Ascending aorta (tissue), 2 donors: ENCODE measurements around the gene PREP. TPM values are rescaled to one million over a fixed set of nuclear protein-coding genes. Genes with fewer than 3 reads are reported as not detected.
"Not testable (repeated sequence)": the region's sequence is repeated elsewhere in the genome, so short reads cannot be mapped to it uniquely, and the experiment has no call there.

ENCODE experiments used
- DNase-seq, 2 donors: peaks; one replicate each; pipeline ENCODE4 v3.0.0-alpha.2; 2019; ENCODE audit warnings: low spot score in 2 of 2
- H3K27ac ChIP-seq, 2 donors: fragments of 200-600 bp; sonication (generic); one replicate each; pipeline ENCODE4 v1.5.1; 2016 to 2017; ENCODE audit warnings: mild to moderate bottlenecking in 1 of 2
- H3K27me3 ChIP-seq: fragments of 200-600 bp; sonication (generic); one replicate; pipeline ENCODE4 v1.5.1; 2017
- H3K36me3 ChIP-seq, 2 donors: fragments of 200-600 bp; sonication (generic); one replicate each; pipeline ENCODE4 v1.5.1; 2016
- H3K4me1 ChIP-seq, 2 donors: fragments of 200-600 bp; sonication (generic); one replicate each; pipeline ENCODE4 v1.5.1; 2016 to 2017; ENCODE audit warnings: mild to moderate bottlenecking in 1 of 2
- H3K4me3 ChIP-seq, 2 donors: fragments of 200-600 bp; sonication (generic); one replicate each; pipeline ENCODE4 v1.5.1; 2016 to 2017; ENCODE audit warnings: mild to moderate bottlenecking in 1 of 2
- H3K9me3 ChIP-seq, 2 donors: fragments of 200-600 bp; sonication (generic); one replicate each; pipeline ENCODE4 v1.5.1; 2016
- CTCF ChIP-seq, 3 experiments: fragments of 200-600 bp in 2 of 3; fragments of 450-650 bp in 1 of 3; sonication (generic) in 2 of 3; IDR thresholded peaks; one replicate each; pipeline ENCODE4 v1.5.1; 2016 to 2019; ENCODE audit warnings: antibody characterized with exemption in 3 of 3, mild to moderate bottlenecking in 1 of 3, moderate library complexity in 1 of 3
- intact Hi-C: fragments of 100-400 bp; cut with DNase I; formaldehyde crosslinking; loops from one replicate; pipeline ENCODE4 v1.15.1; 2023
- total RNA-seq: library from RNA; depleted of rRNA; stranded (reverse); fragments of >200 nt; gene quantifications from one replicate; pipeline ENCODE4 v1.1.0, GENCODE V29; 2016

PREP gene
- total RNA-seq, 1 donor from 2014 or later: 5.1 TPM

DNA sequence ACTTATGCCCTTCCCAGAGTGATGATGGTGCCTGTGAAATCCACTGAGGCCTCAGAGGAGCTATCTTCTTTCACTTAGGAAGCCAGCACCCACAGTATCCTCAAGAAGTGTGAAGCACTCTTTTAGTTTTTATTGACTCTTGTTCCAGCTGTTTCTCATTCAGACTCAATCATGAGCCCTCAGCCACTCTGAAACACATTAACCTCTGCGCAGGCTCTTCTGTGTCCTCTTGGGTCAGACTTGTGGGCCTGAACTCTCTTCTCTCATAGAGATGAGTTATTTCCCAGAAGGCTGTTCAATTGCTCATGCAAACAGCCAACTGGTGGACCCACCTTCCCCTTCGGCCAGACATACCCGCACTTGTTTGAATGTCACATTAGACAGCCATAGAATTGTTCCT is 27.8 kb upstream of the PREP start:
- H3K27ac ChIP-seq: no peak overlapping the region
- H3K27me3 ChIP-seq: no peaks in the 10 kb centered on the region
- no peak for DNase-seq
- no peaks in the 10 kb centered on the region for H3K4me1 ChIP-seq
- no peak for TF ChIP-seq CTCF (IDR thresholded peaks at IDR 0.05)
- no peaks in the 10 kb centered on the region for H3K9me3 ChIP-seq
- H3K36me3 ChIP-seq: no peaks in the 10 kb centered on the region
- H3K4me3 ChIP-seq: no peak overlapping the region
- intact Hi-C loops: loop anchor here (2.0 kb wide), 1 partner anchor 1136 kb away; no protein-coding TSS in a partner anchor

- Histone ChIP-seq H3K4me1 (no peaks in the 10 kb centered on the region), H3K27ac (no peak overlapping the region), H3K27me3 (no peaks in the 10 kb centered on the region), H3K36me3 (no peaks in the 10 kb centered on the region), H3K4me3 (no peak overlapping the region), H3K9me3 (no peaks in the 10 kb centered on the region)
- DNase-seq: no peak
- no peak for TF ChIP-seq CTCF (IDR thresholded peaks at IDR 0.05)
- intact Hi-C loops: loop anchor here (2.0 kb wide), 1 partner anchor 1137 kb away; no protein-coding TSS in a partner anchor
Measured at GRCh38 chr6:105429676-105430075, 26.8 kb upstream of the PREP start.

DNA sequence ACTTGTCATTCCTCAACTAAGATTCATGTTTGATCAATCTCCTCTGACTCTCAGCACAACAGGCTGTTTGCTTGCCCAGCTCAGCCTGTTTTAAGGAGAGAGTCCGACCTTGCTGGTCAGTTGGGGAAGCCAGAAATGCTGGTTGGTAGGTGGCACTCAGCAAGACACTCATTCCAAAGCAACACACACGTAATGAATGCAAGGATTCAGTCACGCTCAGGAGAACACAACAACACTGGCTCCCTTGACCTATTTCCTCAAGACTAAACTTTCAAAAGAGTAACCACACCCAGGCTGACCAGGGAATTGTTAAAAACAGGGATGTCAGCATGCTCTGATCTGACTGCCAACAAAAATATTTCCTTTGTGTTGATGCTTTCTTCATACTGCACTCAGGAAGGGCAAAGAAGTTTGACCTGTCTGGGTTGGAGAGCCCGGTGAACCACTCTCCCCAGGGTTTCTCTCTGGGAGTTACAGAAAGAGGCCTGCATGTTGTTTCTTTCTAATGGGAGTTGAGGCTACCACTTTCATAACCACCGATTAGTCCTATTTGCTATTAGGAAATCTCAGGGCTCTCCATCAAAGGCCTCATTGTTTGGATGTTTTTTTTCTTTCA is 25.6 kb upstream of the PREP start:
- intact Hi-C loops: no loop called here

GRCh38 chr6:105424175-105424783 is 21.4 kb upstream of the PREP start:
- TF ChIP-seq CTCF (IDR thresholded peaks at IDR 0.05): peak; percentile 28 to 58 (median 51)
- H3K27ac ChIP-seq: no peak overlapping the region
- H3K4me1 ChIP-seq: no peaks in the 10 kb centered on the region
- no peak overlapping the region for H3K4me3 ChIP-seq
- no peaks in the 10 kb centered on the region for H3K27me3 ChIP-seq
- no peaks in the 10 kb centered on the region for H3K9me3 ChIP-seq
- intact Hi-C loops: no loop called here
- H3K36me3 ChIP-seq: no peaks in the 10 kb centered on the region
- DNase-seq: peak in 1 of 2 donors; percentile 67

More for the DNA sequence above, 25.6 kb upstream of the PREP start:
- H3K27me3 ChIP-seq: no peaks in the 10 kb centered on the region
- H3K36me3 ChIP-seq: no peaks in the 10 kb centered on the region
- no peak for TF ChIP-seq CTCF (IDR thresholded peaks at IDR 0.05)
- H3K4me1 ChIP-seq: no peaks in the 10 kb centered on the region
- no peak overlapping the region for H3K4me3 ChIP-seq
- no peak for DNase-seq
- no peaks in the 10 kb centered on the region for H3K9me3 ChIP-seq
- no peak overlapping the region for H3K27ac ChIP-seq

DNA sequence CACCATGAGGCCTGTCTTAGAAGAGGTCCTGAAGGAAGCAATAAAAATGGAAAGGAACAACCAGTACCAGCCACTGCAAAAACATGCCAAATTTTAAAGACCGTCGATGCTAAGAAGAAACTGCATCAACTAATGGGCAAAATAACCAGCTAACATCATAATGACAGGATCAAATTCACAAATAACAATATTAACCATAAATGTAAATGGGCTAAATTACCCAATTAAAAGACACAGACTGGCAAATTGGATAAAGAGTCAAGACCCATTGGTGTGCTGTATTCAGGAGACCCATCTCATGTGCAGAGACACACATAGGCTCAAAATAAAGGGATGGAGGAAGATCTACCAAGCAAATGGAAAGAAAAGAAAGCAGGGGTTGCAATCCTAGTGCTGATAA is 14.1 kb upstream of the PREP start:
- H3K36me3 ChIP-seq, H3K27me3 ChIP-seq, H3K27ac ChIP-seq, H3K4me3 ChIP-seq, intact Hi-C loops, DNase-seq, H3K4me1 ChIP-seq: not testable (repeated sequence)
- H3K9me3 ChIP-seq: peaks cover 0 to 17% of the 10 kb centered on the region in 2 donors

GRCh38 chr6:105409734-105410133 is 6.9 kb upstream of the PREP start:
- Histone ChIP-seq H3K4me3 (no peak overlapping the region), H3K36me3 (no peaks in the 10 kb centered on the region), H3K9me3 (peaks cover 0 to 8% of the 10 kb centered on the region in 2 donors), H3K27me3 (no peaks in the 10 kb centered on the region), H3K4me1 (no peaks in the 10 kb centered on the region), H3K27ac (no peak overlapping the region)
- no peak for DNase-seq
- no peak for TF ChIP-seq CTCF (IDR thresholded peaks at IDR 0.05)
- intact Hi-C loops: loop anchor here (10.0 kb wide), 1 partner anchor 195 kb away; no protein-coding TSS in a partner anchor
